AG09319 (cell line): ENCODE measurements around the gene TICAM2.

ENCODE experiments used
- DNase-seq: peaks from one replicate; pipeline ENCODE4 v3.0.0-alpha.2; 2010; ENCODE audit warnings: low read depth; ENCODE audit errors: extremely low read depth
- TF ChIP-seq, protein P1 (sequence below): IDR thresholded peaks from 2 replicates; pipeline ENCODE4 v1.5.1; 2011; ENCODE audit warnings: low read depth, mild to moderate bottlenecking, inconsistent platforms, low read length, moderate library complexity

Gene TICAM2

DNA sequence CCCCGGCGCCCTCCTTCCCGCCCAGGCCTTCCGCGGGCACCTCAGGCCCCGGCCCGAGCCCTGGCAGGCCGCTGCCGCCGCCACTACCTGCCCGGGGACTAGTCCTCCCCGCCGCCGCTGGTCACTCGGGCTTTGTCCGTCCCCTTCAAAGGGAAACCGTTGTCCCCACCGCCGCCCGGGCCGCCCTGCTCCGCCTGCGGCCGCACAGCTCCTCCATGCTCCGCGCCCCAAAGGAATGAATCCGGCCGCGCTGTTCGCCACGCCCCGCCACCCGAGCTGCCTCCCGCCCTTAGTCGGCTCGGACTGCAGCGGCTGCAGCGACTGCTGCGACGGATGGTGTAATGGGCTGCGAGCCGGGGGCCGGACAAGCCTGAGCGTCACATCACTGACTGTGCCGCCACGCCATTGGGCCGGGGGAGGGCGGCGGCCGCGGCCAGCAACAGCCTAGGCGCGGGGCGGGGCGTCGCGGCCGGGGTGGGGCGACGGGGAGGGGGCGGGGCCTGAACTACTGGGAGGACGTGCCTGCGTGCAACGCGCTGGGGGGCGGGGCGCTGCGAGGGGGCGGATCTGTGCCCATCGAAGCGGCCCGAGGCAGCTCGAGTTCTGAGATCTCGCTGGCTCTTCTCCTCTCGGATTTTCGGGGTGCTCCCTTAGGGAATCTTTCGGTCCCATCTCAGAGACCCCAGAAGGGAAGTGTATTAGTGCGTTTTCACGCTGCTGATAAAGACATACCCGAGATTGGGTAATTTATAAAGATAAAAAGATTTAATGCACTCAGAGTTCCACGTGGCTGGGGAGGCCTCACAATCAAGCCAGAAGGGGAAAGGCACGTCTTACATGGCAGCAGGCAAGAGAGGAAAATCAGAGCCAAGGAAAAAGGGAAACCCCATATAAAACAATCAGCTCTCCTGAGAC is 57.6 kb downstream of the TICAM2 start, which contains the start of gene FEM1C:
Gene FEM1C (minus strand): TSS at position 340 of the 915 bp plus-strand sequence. CDS start 1,282 bp downstream, outside the sequence.
- TF ChIP-seq, protein P1, sequence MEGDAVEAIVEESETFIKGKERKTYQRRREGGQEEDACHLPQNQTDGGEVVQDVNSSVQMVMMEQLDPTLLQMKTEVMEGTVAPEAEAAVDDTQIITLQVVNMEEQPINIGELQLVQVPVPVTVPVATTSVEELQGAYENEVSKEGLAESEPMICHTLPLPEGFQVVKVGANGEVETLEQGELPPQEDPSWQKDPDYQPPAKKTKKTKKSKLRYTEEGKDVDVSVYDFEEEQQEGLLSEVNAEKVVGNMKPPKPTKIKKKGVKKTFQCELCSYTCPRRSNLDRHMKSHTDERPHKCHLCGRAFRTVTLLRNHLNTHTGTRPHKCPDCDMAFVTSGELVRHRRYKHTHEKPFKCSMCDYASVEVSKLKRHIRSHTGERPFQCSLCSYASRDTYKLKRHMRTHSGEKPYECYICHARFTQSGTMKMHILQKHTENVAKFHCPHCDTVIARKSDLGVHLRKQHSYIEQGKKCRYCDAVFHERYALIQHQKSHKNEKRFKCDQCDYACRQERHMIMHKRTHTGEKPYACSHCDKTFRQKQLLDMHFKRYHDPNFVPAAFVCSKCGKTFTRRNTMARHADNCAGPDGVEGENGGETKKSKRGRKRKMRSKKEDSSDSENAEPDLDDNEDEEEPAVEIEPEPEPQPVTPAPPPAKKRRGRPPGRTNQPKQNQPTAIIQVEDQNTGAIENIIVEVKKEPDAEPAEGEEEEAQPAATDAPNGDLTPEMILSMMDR: no peak
- peak; percentile 97 for DNase-seq

DNA sequence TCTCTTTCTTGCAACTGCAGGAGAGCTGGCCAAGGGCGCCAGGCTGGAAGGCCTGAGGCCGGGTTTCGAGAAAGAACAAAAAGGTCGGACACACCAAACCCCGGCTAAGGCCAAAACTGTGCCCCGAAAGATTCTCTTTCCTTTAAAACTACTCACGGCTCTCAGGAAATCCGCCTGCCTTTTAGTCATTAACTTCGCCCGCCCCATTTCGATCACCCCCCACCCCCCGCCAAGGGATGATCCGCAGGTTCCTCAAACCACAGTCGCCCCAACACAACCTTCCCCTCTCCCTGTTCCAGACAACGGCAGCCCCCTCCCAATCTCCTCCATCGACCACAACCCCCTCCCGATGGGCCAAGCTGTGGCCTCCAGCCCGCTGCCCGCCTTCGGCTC is 58.2 kb downstream of the TICAM2 start:
- TF ChIP-seq, protein P1: no peak
- no peak for DNase-seq

DNA sequence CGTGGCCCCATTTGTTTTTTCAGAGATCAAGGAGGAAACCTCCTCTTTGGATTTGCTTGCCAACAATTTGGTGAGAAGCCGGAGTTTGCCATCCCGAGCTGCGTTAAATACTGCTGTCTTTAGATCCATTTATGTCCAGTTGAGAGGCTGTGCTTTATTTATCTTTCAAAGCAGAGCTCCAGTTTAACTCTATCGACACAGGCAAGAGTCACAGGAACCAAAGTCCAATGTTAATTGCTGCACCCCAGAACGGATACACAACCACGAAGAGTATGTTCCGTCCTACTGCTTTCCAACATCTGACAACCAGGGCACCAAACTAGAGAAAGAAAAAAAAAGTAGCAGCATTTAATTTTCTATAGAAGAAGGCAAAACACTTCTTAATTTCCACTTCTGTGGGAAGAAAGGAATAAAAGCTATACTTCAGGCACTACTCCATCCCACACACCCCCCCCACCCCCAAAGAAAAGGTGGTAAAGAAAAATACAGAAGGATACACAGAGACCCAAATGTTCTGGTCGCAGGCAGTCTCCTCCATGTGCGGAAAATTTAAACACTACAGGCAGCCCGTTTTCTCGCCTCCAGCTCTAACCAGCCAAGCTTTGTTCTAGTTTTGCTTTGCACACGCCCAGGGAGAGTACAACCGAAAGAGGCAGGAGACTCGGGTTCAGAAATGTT is 58.8 kb downstream of the TICAM2 start:
- no peak for DNase-seq
- TF ChIP-seq, protein P1: no peak

DNA sequence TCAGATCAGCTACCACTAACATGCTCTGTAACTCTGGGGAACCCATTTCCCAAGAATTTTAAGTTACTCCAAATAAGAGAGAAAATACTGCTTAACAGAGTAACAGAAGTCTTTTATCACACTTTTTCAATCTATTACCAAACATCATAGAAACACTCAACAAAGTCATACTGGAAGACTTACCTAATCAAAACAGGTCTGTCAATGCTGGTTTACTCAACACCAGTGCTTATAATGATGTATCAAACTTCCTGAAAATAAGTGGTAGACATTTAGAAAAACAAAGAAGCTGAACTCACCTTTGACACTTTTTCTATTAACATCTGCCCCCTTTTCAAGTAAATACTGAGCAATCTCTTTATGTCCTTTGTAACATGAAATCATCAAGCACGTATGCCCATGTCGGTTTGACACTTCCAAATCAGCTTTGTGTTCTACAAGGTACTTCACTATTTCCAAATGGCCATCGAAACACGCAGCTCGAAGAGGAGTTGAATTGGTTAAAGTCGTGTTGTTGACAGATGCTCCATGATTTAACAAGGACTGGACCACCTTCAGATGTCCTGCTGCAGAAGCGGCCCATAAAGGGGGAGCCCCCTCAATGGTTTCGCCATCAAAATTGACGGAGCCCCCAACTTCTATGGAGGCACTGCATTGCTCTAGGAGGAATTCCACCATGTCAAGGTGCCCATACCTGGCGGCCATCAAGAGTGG is 59.5 kb downstream of the TICAM2 start:
- DNase-seq: no peak
- TF ChIP-seq, protein P1: no peak

DNA sequence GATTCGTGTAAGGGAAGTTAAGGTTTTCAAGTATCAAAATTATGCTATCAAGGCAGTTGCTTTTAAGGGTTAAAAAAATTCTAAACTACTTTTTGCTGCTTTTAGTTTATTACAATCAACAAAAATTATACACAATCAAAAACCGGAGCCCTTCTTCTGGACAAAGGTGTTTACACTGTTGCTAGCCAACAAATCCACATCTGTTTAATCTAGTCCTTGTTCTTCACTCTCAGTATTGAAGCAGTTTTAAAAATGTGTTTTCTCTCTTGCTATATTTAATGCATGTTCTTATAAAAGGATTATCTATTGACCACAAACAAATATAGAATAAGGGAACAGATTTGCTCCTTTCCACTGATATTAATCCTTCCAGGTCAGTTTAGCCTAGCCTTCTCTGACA is 60.2 kb downstream of the TICAM2 start:
- TF ChIP-seq, protein P1: no peak
- no peak for DNase-seq

DNA sequence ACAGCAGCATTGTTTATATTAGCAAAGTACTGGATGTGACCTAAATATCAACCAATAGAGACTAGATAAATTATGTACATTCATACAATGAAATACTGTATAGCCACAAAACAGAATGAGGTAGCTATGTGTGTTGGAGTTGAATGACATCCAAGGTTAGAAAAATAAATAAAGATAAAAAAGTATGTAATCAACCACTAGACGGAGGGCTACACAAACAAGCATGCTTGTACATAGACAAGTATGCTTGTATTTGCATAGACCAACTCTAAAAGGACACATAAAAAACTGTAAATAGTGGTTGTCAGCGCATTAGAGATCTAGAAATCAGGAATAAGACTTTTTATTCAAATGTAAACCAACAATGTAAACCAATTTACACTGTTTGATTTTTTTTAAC is 60.7 kb downstream of the TICAM2 start:
- TF ChIP-seq, protein P1: no peak
- DNase-seq: no peak
